ENCODE results near the gene SRC.

Gene SRC

DNA sequence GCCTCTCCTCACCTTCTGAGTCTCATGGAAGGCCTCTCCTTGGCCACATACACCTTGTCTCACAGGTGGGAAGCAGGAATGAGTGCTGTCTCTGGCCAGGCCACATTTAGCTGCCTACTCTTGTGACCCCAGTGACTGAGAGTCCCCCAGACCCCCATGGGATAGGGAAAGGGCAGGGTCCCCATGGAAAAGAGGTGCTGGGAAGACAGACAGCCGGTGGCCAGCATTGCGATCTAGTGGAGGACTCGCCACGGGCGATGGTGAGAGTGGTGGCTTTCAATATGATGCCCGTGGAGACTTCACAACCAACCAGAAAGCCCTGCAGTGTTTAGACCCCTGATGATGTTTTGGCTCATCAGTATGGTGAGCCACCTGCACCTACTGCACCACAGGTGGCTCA is 36.6 kb upstream of the SRC start:
- H3K27ac ChIP-seq (replicated peaks): no peak overlapping the region
- H3K4me3 ChIP-seq (replicated peaks; ENCODE audit: insufficient read depth, low read length): no peak overlapping the region
- TF ChIP-seq POLR2AphosphoS5 (IDR thresholded peaks at IDR 0.05; ENCODE audit: low read depth): no peak
- no peak for TF ChIP-seq GABPA (IDR thresholded peaks at IDR 0.05; ENCODE audit: low read depth)
- no peak for TF ChIP-seq SPI1 (IDR thresholded peaks at IDR 0.05; ENCODE audit: borderline replicate concordance, low read depth)
- TF ChIP-seq CTCF (IDR thresholded peaks at IDR 0.05; ENCODE audit: insufficient read depth, low read length): no peak
- TF ChIP-seq, protein P1, sequence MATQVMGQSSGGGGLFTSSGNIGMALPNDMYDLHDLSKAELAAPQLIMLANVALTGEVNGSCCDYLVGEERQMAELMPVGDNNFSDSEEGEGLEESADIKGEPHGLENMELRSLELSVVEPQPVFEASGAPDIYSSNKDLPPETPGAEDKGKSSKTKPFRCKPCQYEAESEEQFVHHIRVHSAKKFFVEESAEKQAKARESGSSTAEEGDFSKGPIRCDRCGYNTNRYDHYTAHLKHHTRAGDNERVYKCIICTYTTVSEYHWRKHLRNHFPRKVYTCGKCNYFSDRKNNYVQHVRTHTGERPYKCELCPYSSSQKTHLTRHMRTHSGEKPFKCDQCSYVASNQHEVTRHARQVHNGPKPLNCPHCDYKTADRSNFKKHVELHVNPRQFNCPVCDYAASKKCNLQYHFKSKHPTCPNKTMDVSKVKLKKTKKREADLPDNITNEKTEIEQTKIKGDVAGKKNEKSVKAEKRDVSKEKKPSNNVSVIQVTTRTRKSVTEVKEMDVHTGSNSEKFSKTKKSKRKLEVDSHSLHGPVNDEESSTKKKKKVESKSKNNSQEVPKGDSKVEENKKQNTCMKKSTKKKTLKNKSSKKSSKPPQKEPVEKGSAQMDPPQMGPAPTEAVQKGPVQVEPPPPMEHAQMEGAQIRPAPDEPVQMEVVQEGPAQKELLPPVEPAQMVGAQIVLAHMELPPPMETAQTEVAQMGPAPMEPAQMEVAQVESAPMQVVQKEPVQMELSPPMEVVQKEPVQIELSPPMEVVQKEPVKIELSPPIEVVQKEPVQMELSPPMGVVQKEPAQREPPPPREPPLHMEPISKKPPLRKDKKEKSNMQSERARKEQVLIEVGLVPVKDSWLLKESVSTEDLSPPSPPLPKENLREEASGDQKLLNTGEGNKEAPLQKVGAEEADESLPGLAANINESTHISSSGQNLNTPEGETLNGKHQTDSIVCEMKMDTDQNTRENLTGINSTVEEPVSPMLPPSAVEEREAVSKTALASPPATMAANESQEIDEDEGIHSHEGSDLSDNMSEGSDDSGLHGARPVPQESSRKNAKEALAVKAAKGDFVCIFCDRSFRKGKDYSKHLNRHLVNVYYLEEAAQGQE (IDR thresholded peaks at IDR 0.05; ENCODE audit: insufficient replicate concordance, low read depth): no peak
- no peaks in the 10 kb centered on the region for H3K27me3 ChIP-seq (ENCODE audit: insufficient read depth, poor library complexity, severe bottlenecking)
- DNase-seq (ENCODE audit: low read depth in 1 of 2, low spot score in 1 of 2): no peak

DNA sequence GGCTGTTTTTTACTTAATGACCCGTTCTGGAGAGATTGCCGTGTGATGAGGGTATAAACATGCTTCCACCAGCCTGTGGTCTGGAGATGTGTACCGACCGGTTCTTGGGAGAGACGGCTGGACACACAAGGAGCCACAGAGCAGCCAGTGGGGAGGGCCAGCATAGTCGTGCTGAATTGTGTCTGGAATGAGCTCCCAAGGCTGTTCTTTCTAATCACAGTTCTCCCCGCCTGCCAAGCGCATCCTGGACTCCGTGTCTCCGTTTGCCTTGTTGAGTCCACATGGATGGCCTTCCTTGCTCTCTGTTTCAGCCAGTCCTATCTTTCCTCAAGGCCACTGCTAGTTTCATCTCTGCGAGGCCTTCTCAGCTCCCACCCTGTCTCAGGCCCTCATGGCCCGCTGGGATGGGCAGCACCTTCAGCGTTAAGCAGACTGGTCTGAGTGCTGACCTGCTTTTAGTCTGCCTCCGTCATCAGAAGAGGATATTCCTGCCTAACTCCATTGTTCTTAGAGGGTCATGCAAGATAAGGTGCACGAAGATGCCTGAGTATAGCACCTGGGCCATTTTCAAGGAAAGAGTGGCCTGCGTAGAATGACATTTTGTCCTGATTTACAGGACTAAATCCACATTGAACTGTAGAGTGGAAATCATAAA is 35.9 kb upstream of the SRC start:
- no peak for DNase-seq (ENCODE audit: low read depth in 1 of 2, low spot score in 1 of 2)
- no peak for TF ChIP-seq GABPA (IDR thresholded peaks at IDR 0.05; ENCODE audit: low read depth)
- no peak for TF ChIP-seq CTCF (IDR thresholded peaks at IDR 0.05; ENCODE audit: insufficient read depth, low read length)
- no peak for TF ChIP-seq POLR2AphosphoS5 (IDR thresholded peaks at IDR 0.05; ENCODE audit: low read depth)
- TF ChIP-seq SPI1 (IDR thresholded peaks at IDR 0.05; ENCODE audit: borderline replicate concordance, low read depth): no peak
- TF ChIP-seq, protein P1 (IDR thresholded peaks at IDR 0.05; ENCODE audit: insufficient replicate concordance, low read depth): no peak
- Histone ChIP-seq H3K27me3 (ENCODE audit: insufficient read depth, poor library complexity, severe bottlenecking) (no peaks in the 10 kb centered on the region), H3K4me3 (replicated peaks; ENCODE audit: insufficient read depth, low read length) (no peak overlapping the region), H3K27ac (replicated peaks) (no peak overlapping the region)

DNA sequence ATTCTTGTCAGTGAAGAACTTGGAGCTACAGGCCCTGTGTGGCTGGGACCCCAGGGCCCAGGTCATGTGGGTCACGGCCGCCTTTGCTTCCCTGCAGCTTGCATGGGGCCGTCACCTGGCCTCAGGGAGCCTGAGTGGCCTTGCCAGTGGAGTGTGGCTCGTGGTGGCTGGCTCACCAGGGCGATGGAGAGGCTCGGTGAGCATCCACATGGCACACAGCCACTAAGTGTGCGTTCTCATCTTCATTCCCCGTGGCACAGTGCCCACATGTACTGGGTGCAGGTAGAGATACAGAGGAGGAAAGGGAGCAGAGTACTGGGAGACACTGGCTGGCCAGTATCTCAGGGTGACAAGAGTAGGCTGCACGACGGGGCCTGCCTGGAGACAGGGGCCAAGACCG is 35.0 kb upstream of the SRC start:
- Histone ChIP-seq H3K27me3 (ENCODE audit: insufficient read depth, poor library complexity, severe bottlenecking) (no peaks in the 10 kb centered on the region), H3K4me3 (replicated peaks; ENCODE audit: insufficient read depth, low read length) (no peak overlapping the region), H3K27ac (replicated peaks) (no peak overlapping the region)
- no peak for DNase-seq (ENCODE audit: low read depth in 1 of 2, low spot score in 1 of 2)
- TF ChIP-seq POLR2AphosphoS5 (IDR thresholded peaks at IDR 0.05; ENCODE audit: low read depth) (no peak), GABPA (IDR thresholded peaks at IDR 0.05; ENCODE audit: low read depth) (no peak), SPI1 (IDR thresholded peaks at IDR 0.05; ENCODE audit: borderline replicate concordance, low read depth) (no peak), CTCF (IDR thresholded peaks at IDR 0.05; ENCODE audit: insufficient read depth, low read length) (no peak)
- TF ChIP-seq, protein P1 (IDR thresholded peaks at IDR 0.05; ENCODE audit: insufficient replicate concordance, low read depth): no peak

All from HL-60 (cell line).